ENCODE data around the gene SART3. TPM values are rescaled to one million over a fixed set of nuclear protein-coding genes. Genes with fewer than 3 reads are reported as not detected.

Gene SART3
- total RNA-seq, 1 donor from 2014 or later = 79.0 TPM

DNA sequence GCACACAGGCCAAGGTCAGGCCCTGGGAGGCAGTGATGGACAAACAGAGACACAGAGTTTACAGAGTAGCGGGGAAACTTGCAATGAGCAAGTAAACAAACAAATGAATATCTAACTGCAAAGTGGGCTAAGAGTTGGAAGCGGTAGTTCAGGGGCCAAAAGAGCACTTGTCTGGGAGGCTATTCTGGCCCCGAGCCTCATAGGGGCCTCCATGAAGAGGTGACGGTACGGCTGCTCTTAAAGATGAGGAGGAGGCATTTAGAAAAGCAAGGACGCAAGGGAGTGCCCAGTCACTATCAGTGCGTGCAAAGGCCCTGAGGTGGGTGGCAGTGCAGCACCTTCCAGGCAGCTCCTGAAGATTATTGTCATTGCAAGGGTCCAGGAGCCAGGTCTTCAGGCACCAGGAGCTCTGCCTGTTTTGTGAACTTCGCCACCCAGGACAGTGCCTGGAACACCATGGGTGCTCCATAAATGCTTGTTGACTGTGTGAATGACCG lies 41.3 kb upstream of the SART3 start:
- Histone ChIP-seq H3K79me2 (ENCODE audit: low read depth) (no peaks in the 10 kb centered on the region), H2AFZ (replicated peaks) (no peak overlapping the region), H3K9ac (no peak overlapping the region), H3K27me3 (no peaks in the 10 kb centered on the region), H3K9me3 (ENCODE audit: low read depth) (no peaks in the 10 kb centered on the region), H4K20me1 (ENCODE audit: low read depth) (no peaks in the 10 kb centered on the region), H3K4me3 (no peak overlapping the region), H3K4me2 (no peak overlapping the region), H3K4me1 (peaks cover 5% of the 10 kb centered on the region), H3K27ac (no peak overlapping the region), H3F3A (ENCODE audit: low read depth) (peaks cover 28% of the 10 kb centered on the region), H3K36me3 (no peaks in the 10 kb centered on the region)
- peaks cover 20% of the 10 kb centered on the region for H3K4me1 Mint-ChIP-seq
- H3K9me3 Mint-ChIP-seq = no peaks in the 10 kb centered on the region
- DNase-seq (ENCODE audit: low spot score) = no peak
- no peaks in the 10 kb centered on the region for H3K36me3 Mint-ChIP-seq
- H3K27ac Mint-ChIP-seq = no peak overlapping the region
- TF ChIP-seq, protein P1, sequence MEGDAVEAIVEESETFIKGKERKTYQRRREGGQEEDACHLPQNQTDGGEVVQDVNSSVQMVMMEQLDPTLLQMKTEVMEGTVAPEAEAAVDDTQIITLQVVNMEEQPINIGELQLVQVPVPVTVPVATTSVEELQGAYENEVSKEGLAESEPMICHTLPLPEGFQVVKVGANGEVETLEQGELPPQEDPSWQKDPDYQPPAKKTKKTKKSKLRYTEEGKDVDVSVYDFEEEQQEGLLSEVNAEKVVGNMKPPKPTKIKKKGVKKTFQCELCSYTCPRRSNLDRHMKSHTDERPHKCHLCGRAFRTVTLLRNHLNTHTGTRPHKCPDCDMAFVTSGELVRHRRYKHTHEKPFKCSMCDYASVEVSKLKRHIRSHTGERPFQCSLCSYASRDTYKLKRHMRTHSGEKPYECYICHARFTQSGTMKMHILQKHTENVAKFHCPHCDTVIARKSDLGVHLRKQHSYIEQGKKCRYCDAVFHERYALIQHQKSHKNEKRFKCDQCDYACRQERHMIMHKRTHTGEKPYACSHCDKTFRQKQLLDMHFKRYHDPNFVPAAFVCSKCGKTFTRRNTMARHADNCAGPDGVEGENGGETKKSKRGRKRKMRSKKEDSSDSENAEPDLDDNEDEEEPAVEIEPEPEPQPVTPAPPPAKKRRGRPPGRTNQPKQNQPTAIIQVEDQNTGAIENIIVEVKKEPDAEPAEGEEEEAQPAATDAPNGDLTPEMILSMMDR (IDR thresholded peaks at IDR 0.05) = no peak
- TF ChIP-seq EZH2 (IDR thresholded peaks at IDR 0.05) (no peak), EZH2phosphoT487 (IDR thresholded peaks at IDR 0.05) (no peak)
- no peak overlapping the region for H3K4me3 Mint-ChIP-seq
- peaks cover 36% of the 10 kb centered on the region for H3K27me3 Mint-ChIP-seq (ENCODE audit: insufficient read depth, low read depth)

DNA sequence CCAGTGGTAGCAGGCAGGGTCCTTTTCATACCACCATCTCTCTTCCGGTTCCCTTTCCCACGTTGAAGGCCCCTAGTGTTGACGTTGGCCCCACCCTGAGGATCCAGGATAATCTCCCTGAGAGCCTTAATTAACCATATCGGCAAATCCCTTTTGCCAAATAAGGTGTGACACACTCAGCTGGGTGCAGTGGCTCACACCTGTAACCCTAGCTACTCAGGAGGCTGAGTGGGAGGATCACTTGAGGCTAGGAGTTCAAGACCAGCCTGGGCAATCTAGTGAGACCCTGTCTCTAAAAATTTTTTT lies 39.7 kb upstream of the SART3 start:
- Histone ChIP-seq H3K4me1 (peaks cover 5% of the 10 kb centered on the region), H3K4me2 (no peak overlapping the region), H3F3A (ENCODE audit: low read depth) (peaks cover 23% of the 10 kb centered on the region), H3K36me3 (no peaks in the 10 kb centered on the region), H3K4me3 (no peak overlapping the region), H3K27ac (no peak overlapping the region), H3K9ac (no peak overlapping the region), H2AFZ (replicated peaks) (no peak overlapping the region), H3K79me2 (ENCODE audit: low read depth) (no peaks in the 10 kb centered on the region), H3K9me3 (ENCODE audit: low read depth) (no peaks in the 10 kb centered on the region), H4K20me1 (ENCODE audit: low read depth) (no peaks in the 10 kb centered on the region), H3K27me3 (no peaks in the 10 kb centered on the region)
- H3K4me1 Mint-ChIP-seq = peaks cover 22% of the 10 kb centered on the region
- H3K36me3 Mint-ChIP-seq = no peaks in the 10 kb centered on the region
- H3K27me3 Mint-ChIP-seq (ENCODE audit: insufficient read depth, low read depth) = peaks cover 32% of the 10 kb centered on the region
- no peaks in the 10 kb centered on the region for H3K9me3 Mint-ChIP-seq
- TF ChIP-seq, protein P1 (IDR thresholded peaks at IDR 0.05) = no peak
- TF ChIP-seq EZH2 (IDR thresholded peaks at IDR 0.05) (no peak), EZH2phosphoT487 (IDR thresholded peaks at IDR 0.05) (no peak)
- H3K27ac Mint-ChIP-seq = no peak overlapping the region
- H3K4me3 Mint-ChIP-seq = peak overlapping the region; percentile 33
- no peak for DNase-seq (ENCODE audit: low spot score)

DNA sequence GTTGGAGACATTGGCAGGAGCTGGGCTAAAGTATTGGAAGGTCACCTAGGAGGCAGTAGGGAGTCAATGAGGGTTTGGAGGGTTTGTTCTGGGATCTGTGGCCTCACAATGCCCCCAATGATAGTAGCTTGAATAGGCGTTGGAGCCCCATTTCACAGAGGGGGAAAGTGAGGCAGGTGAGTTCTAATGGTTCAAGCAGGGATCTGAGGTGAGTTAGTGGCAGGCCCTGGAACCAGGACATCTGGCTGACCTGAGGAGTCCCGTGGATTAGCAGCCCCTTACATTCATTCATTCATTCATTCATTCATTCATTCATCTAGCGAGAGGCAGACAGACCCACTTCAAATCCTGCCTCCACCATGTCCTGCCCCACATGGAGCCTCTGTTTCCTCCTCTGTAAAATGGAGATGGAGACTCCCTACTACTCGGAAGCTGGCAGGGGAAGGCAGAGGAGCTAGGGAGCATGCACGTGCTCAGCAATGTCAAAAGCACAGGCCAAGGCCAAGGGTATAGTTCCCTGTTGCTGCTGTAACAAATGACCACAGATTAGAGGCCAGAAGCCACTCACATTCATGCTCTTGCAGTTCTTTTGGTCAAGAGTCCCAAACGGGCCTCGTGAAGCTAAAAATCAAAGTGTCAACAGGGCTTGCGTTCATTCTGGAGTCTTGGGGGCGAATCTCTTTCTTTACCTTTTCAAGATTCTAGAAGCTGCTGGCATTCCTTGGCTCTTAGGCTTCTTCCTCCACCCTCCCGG lies 39.2 kb upstream of the SART3 start:
- no peak overlapping the region for H3K4me3 ChIP-seq
- peaks cover 18% of the 10 kb centered on the region for H3K4me1 Mint-ChIP-seq
- H3K9me3 ChIP-seq (ENCODE audit: low read depth) = no peaks in the 10 kb centered on the region
- no peak overlapping the region for H3K9ac ChIP-seq
- H4K20me1 ChIP-seq (ENCODE audit: low read depth) = no peaks in the 10 kb centered on the region
- H3K9me3 Mint-ChIP-seq = no peaks in the 10 kb centered on the region
- peaks cover 18% of the 10 kb centered on the region for H3F3A ChIP-seq (ENCODE audit: low read depth)
- H3K4me3 Mint-ChIP-seq = peak overlapping the region; percentile 36
- H3K36me3 ChIP-seq = no peaks in the 10 kb centered on the region
- H3K27ac Mint-ChIP-seq = peak overlapping the region; percentile 12
- no peak overlapping the region for H3K27ac ChIP-seq
- H3K27me3 ChIP-seq = no peaks in the 10 kb centered on the region
- H3K79me2 ChIP-seq (ENCODE audit: low read depth) = no peaks in the 10 kb centered on the region
- peaks cover 30% of the 10 kb centered on the region for H3K27me3 Mint-ChIP-seq (ENCODE audit: insufficient read depth, low read depth)
- no peak overlapping the region for H3K4me2 ChIP-seq
- no peak overlapping the region for H2AFZ ChIP-seq (replicated peaks)
- no peak for DNase-seq (ENCODE audit: low spot score)
- no peaks in the 10 kb centered on the region for H3K36me3 Mint-ChIP-seq
- TF ChIP-seq EZH2phosphoT487 (IDR thresholded peaks at IDR 0.05) (no peak), EZH2 (IDR thresholded peaks at IDR 0.05) (no peak)
- TF ChIP-seq, protein P1 (IDR thresholded peaks at IDR 0.05) = no peak
- peaks cover 5% of the 10 kb centered on the region for H3K4me1 ChIP-seq

All from neural progenitor cell (in vitro differentiated cells).